Endothelial cell of umbilical vein (primary cell): Measurements from ENCODE around the gene FAM228B. TPM values are rescaled to one million over a fixed set of nuclear protein-coding genes. Genes with fewer than 3 reads are reported as not detected.

Experiments
- BruUV-seq: library from RNA; stranded (reverse); fragments of 400-500 nt; replicated peaks from 2 replicates; lab custom pipeline; 2021; lab: Mats Ljungman, UMichigan
- CTCF ChIA-PET: fragments of 300-600, 350-600 bp; sonication (Branson Sonifier 250); formaldehyde crosslinking; loops from one replicate; lab custom pipeline; 2021; ENCODE audit warnings: antibody characterized with exemption, inconsistent platforms; lab: Charles Lee
- POLR2A ChIA-PET: fragments of 300-600, 350-600 bp; sonication (Branson Sonifier 250); formaldehyde crosslinking; loops from one replicate; lab custom pipeline; 2021; ENCODE audit warnings: antibody characterized with exemption, inconsistent platforms; lab: Charles Lee
- DNase-seq: peaks from one replicate; pipeline ENCODE4 v3.0.0-alpha.2; 2011; ENCODE audit warnings: low read depth, low spot score
- FAIRE-seq: peaks from 2 replicates; lab custom pipeline; 2011; peaks lifted over from hg19 to GRCh38; lab: Jason Lieb, UNC
- H2AFZ ChIP-seq: 2 replicates; pipeline ENCODE4 v1.6.0; 2012; ENCODE audit warnings: low read depth, low read length, control low read depth, inconsistent platforms
- H3K27ac ChIP-seq: 2 replicates; pipeline ENCODE4 v1.5.1; 2011; ENCODE audit warnings: low read depth, mild to moderate bottlenecking, control low read depth, low read length, moderate library complexity; ENCODE audit not compliant: insufficient read depth
- H3K27me3 ChIP-seq, 2 experiments: 2 replicates each; pipeline versions ENCODE4 v1.6.0 to v1.6.1; 2011; ENCODE audit warnings: low read length in 2 of 2, mixed read lengths in 1 of 2; ENCODE audit not compliant: control insufficient read depth in 2 of 2, insufficient read depth in 2 of 2
- H3K36me3 ChIP-seq, 2 experiments: 2 replicates in 1 of 2; 3 replicates in 1 of 2; pipeline ENCODE4 v1.5.1; 2011; ENCODE audit warnings: low read length in 2 of 2, mild to moderate bottlenecking in 1 of 2, moderate library complexity in 1 of 2; ENCODE audit not compliant: control insufficient read depth in 2 of 2, insufficient read depth in 2 of 2; ENCODE audit errors: extremely low read depth in 1 of 2
- H3K4me1 ChIP-seq: 3 replicates; pipeline ENCODE4 v1.5.1; 2011; ENCODE audit warnings: mild to moderate bottlenecking, low read length; ENCODE audit not compliant: control insufficient read depth, insufficient read depth; ENCODE audit errors: extremely low read depth
- H3K4me2 ChIP-seq: 2 replicates; pipeline ENCODE4 v1.6.1; 2011; ENCODE audit warnings: low read length, control low read depth, mixed read lengths; ENCODE audit not compliant: insufficient read depth
- H3K4me3 ChIP-seq, 3 experiments: fragments of 200-600 bp in 1 of 3; sonication (generic), shearing (Covaris generic) in 1 of 3; replicated peaks in 1 of 3; 2 replicates each; pipeline ENCODE4 v1.5.1; 2011 to 2016; ENCODE audit warnings: control low read depth in 3 of 3, low read length in 3 of 3, mild to moderate bottlenecking in 2 of 3, inconsistent platforms in 1 of 3, low read depth in 1 of 3, moderate library complexity in 1 of 3; ENCODE audit not compliant: insufficient read depth in 1 of 3
- H3K79me2 ChIP-seq: 2 replicates; pipeline ENCODE4 v1.6.0; 2012; ENCODE audit warnings: low read length, inconsistent platforms; ENCODE audit not compliant: control insufficient read depth, insufficient read depth
- H3K9ac ChIP-seq: replicated peaks from 2 replicates; pipeline ENCODE3; 2011; ENCODE audit warnings: low read length, control low read depth; ENCODE audit not compliant: insufficient read depth; ENCODE audit errors: extremely low read depth
- H3K9me1 ChIP-seq: replicated peaks from 3 replicates; pipeline ENCODE4 v1.6.0; 2011; ENCODE audit warnings: mild to moderate bottlenecking, low read length; ENCODE audit not compliant: control insufficient read depth, insufficient read depth; ENCODE audit errors: extremely low read depth
- H3K9me3 ChIP-seq: replicated peaks from 2 replicates; pipeline ENCODE4 v1.5.1; 2012; ENCODE audit warnings: low read length, inconsistent platforms; ENCODE audit not compliant: control insufficient read depth, insufficient read depth
- H4K20me1 ChIP-seq: replicated peaks from 2 replicates; pipeline ENCODE3; 2011; ENCODE audit warnings: mild to moderate bottlenecking, low read length; ENCODE audit not compliant: control insufficient read depth, insufficient read depth; ENCODE audit errors: extremely low read depth
- CTCF ChIP-seq, 2 donors: IDR thresholded peaks; 1 replicate in 1 of 2; 2 replicates in 1 of 2; pipeline ENCODE4 v1.5.1; 2011; ENCODE audit warnings: low read length in 2 of 2, mild to moderate bottlenecking in 2 of 2, moderate library complexity in 2 of 2, control low read depth in 1 of 2, inconsistent platforms in 1 of 2, low read depth in 1 of 2; ENCODE audit not compliant: insufficient read depth in 1 of 2; ENCODE audit errors: extremely low read depth in 1 of 2
- EZH2 ChIP-seq: IDR thresholded peaks from 2 replicates; pipeline ENCODE4 v1.6.1; 2012; ENCODE audit warnings: borderline replicate concordance, low read depth, mild to moderate bottlenecking, moderate library complexity, low read length, inconsistent platforms; ENCODE audit not compliant: severe bottlenecking
- GATA2 ChIP-seq: IDR thresholded peaks from 2 replicates; pipeline ENCODE4 v1.7.0; 2011; ENCODE audit warnings: low read depth, mild to moderate bottlenecking, moderate library complexity, mixed read lengths, low read length; ENCODE audit not compliant: insufficient read length, insufficient read depth
- JUN ChIP-seq: IDR thresholded peaks from 2 replicates; pipeline ENCODE4 v1.6.1; 2011; ENCODE audit warnings: borderline replicate concordance, low read depth; ENCODE audit not compliant: insufficient read length, insufficient read depth
- MAX ChIP-seq: IDR thresholded peaks from 2 replicates; pipeline ENCODE4 v1.6.1; 2011; ENCODE audit not compliant: insufficient read depth, insufficient read length
- MYC ChIP-seq: IDR thresholded peaks from one replicate; pipeline ENCODE4 v1.6.1; 2011; ENCODE audit warnings: mild to moderate bottlenecking, low read depth, low read length
- POLR2A ChIP-seq: IDR thresholded peaks from 2 replicates; pipeline ENCODE4 v1.6.1; 2012; ENCODE audit warnings: low read depth, mild to moderate bottlenecking, control low read depth, low read length
- POLR2AphosphoS5 ChIP-seq: IDR thresholded peaks from 2 replicates; pipeline ENCODE4 v1.6.1; 2012; ENCODE audit warnings: low read depth, mild to moderate bottlenecking, control low read depth, low read length, moderate library complexity; ENCODE audit not compliant: insufficient read depth
- dilution Hi-C: fragments of 300-500 bp; cut with MboI; formaldehyde crosslinking; loops from one replicate; pipeline ENCODE4 v1.15.0; 2019; ENCODE audit warnings: low sequenced_read_pairs; ENCODE audit not compliant: extremely low pct_ligation_motif_present
- intact Hi-C: fragments of 100-400 bp; cut with micrococcal nuclease; formaldehyde crosslinking; loops from one replicate; pipeline ENCODE4 v1.10.0; 2022
- polyA plus RNA-seq, 4 experiments: library from polyadenylated mRNA; depleted of rRNA in 3 of 4; stranded (reverse) in 3 of 4; unstranded in 1 of 4; fragments of >200 nt; gene quantifications; 2 replicates each; pipeline versions ENCODE4 v1.2.1 to v1.2.3, GENCODE V29; 2011 to 2012; ENCODE audit warnings: missing spikeins in 1 of 4
- total RNA-seq: library from RNA; stranded (reverse); gene quantifications from 2 replicates; pipeline ENCODE4 v1.2.3, GENCODE V29; 2021

FAM228B gene
- total and polyA plus RNA-seq, 2 donors (not counting 3 experiments of a cell fraction or from before 2014, with no cell fraction given) = 1.6 to 11.9 TPM

- TF ChIP-seq CTCF (IDR thresholded peaks at IDR 0.05; ENCODE audit: extremely low read depth in 1 of 2, insufficient read depth in 1 of 2, low read depth in 1 of 2, low read length in 2 of 2) (no peak), EZH2 (no peak), JUN (no peak), MYC (no peak), POLR2AphosphoS5 (no peak), MAX (no peak), GATA2 (no peak), POLR2A (no peak)
- Histone ChIP-seq H4K20me1 (no peaks in the 10 kb centered on the region), H3K27me3 (no peaks in the 10 kb centered on the region), H3K9ac (no peak overlapping the region), H3K27ac (no peak overlapping the region), H3K4me3 (no peak overlapping the region), H3K9me1 (no peaks in the 10 kb centered on the region), H3K4me2 (no peak overlapping the region), H3K79me2 (peaks cover 2% of the 10 kb centered on the region), H3K9me3 (no peaks in the 10 kb centered on the region), H3K36me3 (no peaks in the 10 kb centered on the region), H2AFZ (no peak overlapping the region), H3K4me1 (peaks cover 22% of the 10 kb centered on the region)
- FAIRE-seq = no peak
- intact Hi-C loops = no loop called here
- DNase-seq = no peak
- ChIA-PET CTCF (interaction anchor here (5.0 kb wide), 1 partner anchor 37 kb away, joined by 43 read pairs; the partner anchor contains the start of gene TP53I3), POLR2A (no interaction called here)
- dilution Hi-C loops = no loop called here
- no TSS peak for BruUV-seq
Measured at GRCh38 chr2:24121066-24121465, 2.2 kb upstream of the FAM228B start.
